ENCODE measurements around the gene ELFN1.

Gene ELFN1

GRCh38 chr7:1737956-1738355 lies 67.9 kb downstream of the ELFN1 start:
- no peak for TF ChIP-seq CTCF (IDR thresholded peaks at IDR 0.05; ENCODE audit: low read depth, low read length, missing control alignments)
- H3K4me3 ChIP-seq (ENCODE audit: low read depth, low read length), result no peak overlapping the region
- no peak for DNase-seq (ENCODE audit: low read depth)

- no peak for DNase-seq (ENCODE audit: low read depth)
- no peak overlapping the region for H3K4me3 ChIP-seq (ENCODE audit: low read depth, low read length)
- no peak for TF ChIP-seq CTCF (IDR thresholded peaks at IDR 0.05; ENCODE audit: low read depth, low read length, missing control alignments)
These were observed 68.4 kb downstream of the ELFN1 start for GRCh38 chr7:1738511-1738910.

GRCh38 chr7:1738956-1739355 lies 68.9 kb downstream of the ELFN1 start:
- no peak for DNase-seq (ENCODE audit: low read depth)
- TF ChIP-seq CTCF (IDR thresholded peaks at IDR 0.05; ENCODE audit: low read depth, low read length, missing control alignments), result no peak
- no peak overlapping the region for H3K4me3 ChIP-seq (ENCODE audit: low read depth, low read length)

- no peak for DNase-seq (ENCODE audit: low read depth)
- H3K4me3 ChIP-seq (ENCODE audit: low read depth, low read length), result no peak overlapping the region
- no peak for TF ChIP-seq CTCF (IDR thresholded peaks at IDR 0.05; ENCODE audit: low read depth, low read length, missing control alignments)
These were observed 69.5 kb downstream of the ELFN1 start for GRCh38 chr7:1739593-1739992.

- no peak for DNase-seq (ENCODE audit: low read depth)
- H3K4me3 ChIP-seq (ENCODE audit: low read depth, low read length), result no peak overlapping the region
- TF ChIP-seq CTCF (IDR thresholded peaks at IDR 0.05; ENCODE audit: low read depth, low read length, missing control alignments), result no peak
These were observed 70.1 kb downstream of the ELFN1 start for GRCh38 chr7:1740214-1740613.

- TF ChIP-seq CTCF (IDR thresholded peaks at IDR 0.05; ENCODE audit: low read depth, low read length, missing control alignments), result no peak
- no peak for DNase-seq (ENCODE audit: low read depth)
- no peak overlapping the region for H3K4me3 ChIP-seq (ENCODE audit: low read depth, low read length)
These were observed 71.2 kb downstream of the ELFN1 start for GRCh38 chr7:1741246-1741645.

GRCh38 chr7:1741751-1742554 lies 71.9 kb downstream of the ELFN1 start:
- no peak for TF ChIP-seq CTCF (IDR thresholded peaks at IDR 0.05; ENCODE audit: low read depth, low read length, missing control alignments)
- DNase-seq (ENCODE audit: low read depth), result no peak
- H3K4me3 ChIP-seq (ENCODE audit: low read depth, low read length), result peak overlapping the region; percentile 25; the same call in 1 of the 2 replicates
